K562 (cell line): ENCODE measurements around the gene TLR5. TPM values are rescaled to one million over a fixed set of nuclear protein-coding genes. Genes with fewer than 3 reads are reported as not detected.

Experiments
- BDP1 ChIP-seq: IDR thresholded peaks from 3 replicates; pipeline ENCODE4 v1.6.1; 2011; ENCODE audit not compliant: insufficient read length, insufficient read depth
- CBX8 ChIP-seq: fragments of 200-600 bp; sonication (generic); IDR thresholded peaks from 2 replicates; pipeline ENCODE4 v1.6.1; 2012; ENCODE audit warnings: borderline replicate concordance, mixed run types, low read depth, mild to moderate bottlenecking, moderate library complexity, mixed read lengths, low read length, control low read depth, inconsistent platforms; ENCODE audit not compliant: poor library complexity, severe bottlenecking; ENCODE audit errors: extremely low read depth
- CHD1 ChIP-seq: fragments of 200-600 bp; sonication (generic); IDR thresholded peaks from one replicate; pipeline ENCODE4 v1.6.1; 2012; ENCODE audit warnings: mild to moderate bottlenecking, moderate library complexity, low read length, inconsistent platforms
- FOS ChIP-seq: IDR thresholded peaks from 3 replicates; pipeline ENCODE4 v1.6.1; 2011; ENCODE audit not compliant: insufficient read length; ENCODE audit errors: extremely low read depth
- HDAC2 ChIP-seq: fragments of 450-650 bp; IDR thresholded peaks from 2 replicates; pipeline ENCODE4 v1.6.1; 2016; ENCODE audit warnings: mild to moderate bottlenecking
- MTF1 ChIP-seq: fragments of 250-450 bp; sonication (Bioruptor Pico); IDR thresholded peaks from 2 replicates; pipeline ENCODE4 v1.9.0; 2021; ENCODE audit warnings: moderate library complexity, mild to moderate bottlenecking, inconsistent platforms, borderline replicate concordance
- NFE2L1 ChIP-seq: fragments of 450-650 bp; IDR thresholded peaks from 2 replicates; pipeline ENCODE4 v1.6.1; 2016; ENCODE audit warnings: missing genetic modification characterization, low read depth, mild to moderate bottlenecking, missing compliant biosample characterization, moderate library complexity, borderline replicate concordance
- RB1 ChIP-seq: fragments of 450-650 bp; IDR thresholded peaks from 2 replicates; pipeline ENCODE4 v1.6.1; 2017; ENCODE audit warnings: low read depth, mild to moderate bottlenecking
- RBM14 ChIP-seq: fragments of 200-400 bp; formaldehyde crosslinking; IDR thresholded peaks from 2 replicates; pipeline ENCODE4 v1.6.1; 2018; ENCODE audit warnings: low read depth, mild to moderate bottlenecking, low read length, moderate library complexity, borderline replicate concordance; ENCODE audit not compliant: insufficient read depth
- RFX7 ChIP-seq: fragments of 250-450 bp; sonication (Bioruptor Pico); IDR thresholded peaks from 2 replicates; pipeline ENCODE4 v1.5.1; 2021; ENCODE audit warnings: mild to moderate bottlenecking
- SUPT5H ChIP-seq: fragments of 450-650 bp; IDR thresholded peaks from 2 replicates; pipeline ENCODE4 v1.6.1; 2016
- TAF9B ChIP-seq: fragments of 450-650 bp; IDR thresholded peaks from 2 replicates; pipeline ENCODE4 v1.6.1; 2018; ENCODE audit warnings: mild to moderate bottlenecking; ENCODE audit not compliant: partially characterized antibody
- TEAD1 ChIP-seq, 2 experiments: fragments of 450-650 bp in 1 of 2; sonication (generic) in 1 of 2; formaldehyde crosslinking; IDR thresholded peaks; 2 replicates each; pipeline versions ENCODE4 v1.4.0 to v1.8.0; 2020 to 2022; ENCODE audit warnings: mild to moderate bottlenecking in 2 of 2, missing genetic modification reagents in 1 of 2
- ZNF436 ChIP-seq: fragments of 250-450, 450-650 bp; sonication (Bioruptor Pico); formaldehyde crosslinking; IDR thresholded peaks from 2 replicates; pipeline ENCODE4 v1.7.0; 2020; ENCODE audit warnings: mild to moderate bottlenecking
- ZNF583 ChIP-seq: fragments of 250-450 bp; sonication (Bioruptor Pico); IDR thresholded peaks from 2 replicates; pipeline ENCODE4 v1.4.0; 2020
- ZNF584 ChIP-seq: fragments of 200-800 bp; sonication (Bioruptor generic); IDR thresholded peaks from 2 replicates; pipeline ENCODE4 v1.6.1; 2016; ENCODE audit warnings: low read depth, mild to moderate bottlenecking, missing genetic modification characterization, missing compliant biosample characterization
- ZNF76 ChIP-seq: fragments of 250-450 bp; sonication (Bioruptor Pico); IDR thresholded peaks from 2 replicates; pipeline ENCODE4 v1.4.0; 2020; ENCODE audit warnings: mild to moderate bottlenecking, moderate library complexity, borderline replicate concordance
- polyA plus RNA-seq, 8 experiments: library from polyadenylated mRNA; depleted of rRNA in 4 of 8; stranded (reverse) in 5 of 8; unstranded in 3 of 8; fragments of >200 nt; fragmentation: Nextera tagmentation in 2 of 8; fragmentation: Illumina TruSeq in 1 of 8; extraction: Ambion mirVana in 2 of 8; extraction: Trizol in 1 of 8; gene quantifications; 2 replicates each; pipeline versions ENCODE4 v1.2.1 to v1.2.3, GENCODE V29; 2011 to 2014; ENCODE audit warnings: inconsistent platforms in 1 of 8, missing spikeins in 1 of 8
- total RNA-seq, 7 experiments: library from RNA; depleted of rRNA in 6 of 7; stranded (reverse); fragments of >200 nt in 6 of 7; fragmentation: Illumina TruSeq in 2 of 7; extraction: Trizol in 2 of 7; gene quantifications; 2 replicates each; pipeline versions ENCODE4 v1.2.1 to v1.2.3, GENCODE V29; 2011 to 2021; ENCODE audit warnings: low replicate concordance in 1 of 7
- TF ChIP-seq, protein P1 (sequence below): fragments of 450-650 bp; formaldehyde crosslinking; IDR thresholded peaks from 2 replicates; pipeline ENCODE4 v1.4.0; 2022; ENCODE audit warnings: mild to moderate bottlenecking, moderate library complexity
- TF ChIP-seq, protein P2 (sequence below): sonication (generic); formaldehyde crosslinking; IDR thresholded peaks from 2 replicates; pipeline ENCODE4 v1.8.1; 2023; ENCODE audit warnings: mild to moderate bottlenecking, missing genetic modification reagents
- TF ChIP-seq, protein P3 (sequence below): fragments of 150-350 bp; conservative IDR thresholded peaks from 2 replicates; pipeline ENCODE4 v1.6.1; 2014; ENCODE audit warnings: low read length
- TF ChIP-seq, protein P4 (sequence below): sonication (generic); formaldehyde crosslinking; IDR thresholded peaks from 2 replicates; pipeline ENCODE4 v1.9.0; 2022; ENCODE audit warnings: mild to moderate bottlenecking, missing genetic modification reagents

Gene TLR5
- total and polyA plus RNA-seq, 9 of the 15 experiments (the other 6 are each of a cell fraction or from before 2014, with no cell fraction given), result 0.93 to 7.4 (median 1.9) TPM

DNA sequence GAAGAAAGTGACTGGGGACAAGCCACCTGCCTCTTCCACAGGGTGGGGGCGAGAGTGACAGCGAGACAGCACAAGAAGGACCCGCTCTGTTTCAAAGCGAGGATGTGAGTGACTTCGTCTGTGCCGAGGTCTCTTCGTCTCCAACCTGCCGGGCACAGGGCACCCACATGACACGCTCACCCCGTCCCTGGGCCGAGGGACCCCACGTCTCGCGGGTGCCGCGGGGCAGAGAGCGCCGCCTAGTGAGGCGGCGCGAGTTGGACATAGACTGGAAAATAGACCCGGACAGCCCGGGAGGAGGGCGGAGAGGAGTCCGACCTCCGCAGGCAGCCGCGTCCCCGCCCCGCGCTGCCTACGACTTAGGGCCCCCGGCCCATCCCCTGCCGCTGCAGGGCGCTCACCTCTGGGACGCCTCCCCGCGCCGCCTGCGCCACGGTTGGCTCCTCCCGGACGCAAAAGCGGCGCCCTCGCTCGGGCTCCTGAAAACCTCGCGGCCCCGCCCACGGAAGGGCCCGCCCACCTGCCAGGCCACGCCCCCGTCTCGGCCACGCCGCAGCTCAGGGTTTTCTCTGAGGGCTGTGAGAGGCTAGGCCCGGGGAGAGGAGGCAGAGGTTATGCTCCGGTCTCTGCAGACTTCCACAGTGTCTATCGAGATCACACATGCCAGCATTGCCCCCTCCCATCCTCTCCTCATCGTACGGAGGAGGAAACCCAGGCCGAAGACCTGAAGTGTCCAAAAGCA, at the start of gene TLR5 (continued):
- TF ChIP-seq ZNF584 (CRISPR knock-in tag) (no peak), SUPT5H (peak; percentile 86), RFX7 (CRISPR knock-in tag) (no peak), ZNF583 (CRISPR knock-in tag) (peak; percentile 80), ZNF76 (peak; percentile 76; the same call in 1 of the 2 replicates), RBM14 (no peak), NFE2L1 (tag) (no peak), ZNF436 (CRISPR knock-in tag) (no peak), MTF1 (CRISPR knock-in tag) (no peak), FOS (no peak), CBX8 (no peak), HDAC2 (peak; percentile 66; the same call in 1 of the 2 replicates), BDP1 (no peak), RB1 (peak; percentile 81; the same call in 1 of the 2 replicates), TEAD1 (CRISPR knock-in tag; IDR thresholded peaks at IDR 0.05) (peak in 1 of 2 experiments; percentile 96; a peak in 2 of 4 replicates), CHD1 (no peak), TAF9B (no peak)
- TF ChIP-seq, protein P1, sequence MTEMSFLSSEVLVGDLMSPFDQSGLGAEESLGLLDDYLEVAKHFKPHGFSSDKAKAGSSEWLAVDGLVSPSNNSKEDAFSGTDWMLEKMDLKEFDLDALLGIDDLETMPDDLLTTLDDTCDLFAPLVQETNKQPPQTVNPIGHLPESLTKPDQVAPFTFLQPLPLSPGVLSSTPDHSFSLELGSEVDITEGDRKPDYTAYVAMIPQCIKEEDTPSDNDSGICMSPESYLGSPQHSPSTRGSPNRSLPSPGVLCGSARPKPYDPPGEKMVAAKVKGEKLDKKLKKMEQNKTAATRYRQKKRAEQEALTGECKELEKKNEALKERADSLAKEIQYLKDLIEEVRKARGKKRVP (CRISPR knock-in tag), result peak; percentile 55; the same call in 1 of the 2 replicates
- TF ChIP-seq, protein P2, sequence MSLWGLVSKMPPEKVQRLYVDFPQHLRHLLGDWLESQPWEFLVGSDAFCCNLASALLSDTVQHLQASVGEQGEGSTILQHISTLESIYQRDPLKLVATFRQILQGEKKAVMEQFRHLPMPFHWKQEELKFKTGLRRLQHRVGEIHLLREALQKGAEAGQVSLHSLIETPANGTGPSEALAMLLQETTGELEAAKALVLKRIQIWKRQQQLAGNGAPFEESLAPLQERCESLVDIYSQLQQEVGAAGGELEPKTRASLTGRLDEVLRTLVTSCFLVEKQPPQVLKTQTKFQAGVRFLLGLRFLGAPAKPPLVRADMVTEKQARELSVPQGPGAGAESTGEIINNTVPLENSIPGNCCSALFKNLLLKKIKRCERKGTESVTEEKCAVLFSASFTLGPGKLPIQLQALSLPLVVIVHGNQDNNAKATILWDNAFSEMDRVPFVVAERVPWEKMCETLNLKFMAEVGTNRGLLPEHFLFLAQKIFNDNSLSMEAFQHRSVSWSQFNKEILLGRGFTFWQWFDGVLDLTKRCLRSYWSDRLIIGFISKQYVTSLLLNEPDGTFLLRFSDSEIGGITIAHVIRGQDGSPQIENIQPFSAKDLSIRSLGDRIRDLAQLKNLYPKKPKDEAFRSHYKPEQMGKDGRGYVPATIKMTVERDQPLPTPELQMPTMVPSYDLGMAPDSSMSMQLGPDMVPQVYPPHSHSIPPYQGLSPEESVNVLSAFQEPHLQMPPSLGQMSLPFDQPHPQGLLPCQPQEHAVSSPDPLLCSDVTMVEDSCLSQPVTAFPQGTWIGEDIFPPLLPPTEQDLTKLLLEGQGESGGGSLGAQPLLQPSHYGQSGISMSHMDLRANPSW (CRISPR knock-in tag), result no peak
- TF ChIP-seq, protein P3, sequence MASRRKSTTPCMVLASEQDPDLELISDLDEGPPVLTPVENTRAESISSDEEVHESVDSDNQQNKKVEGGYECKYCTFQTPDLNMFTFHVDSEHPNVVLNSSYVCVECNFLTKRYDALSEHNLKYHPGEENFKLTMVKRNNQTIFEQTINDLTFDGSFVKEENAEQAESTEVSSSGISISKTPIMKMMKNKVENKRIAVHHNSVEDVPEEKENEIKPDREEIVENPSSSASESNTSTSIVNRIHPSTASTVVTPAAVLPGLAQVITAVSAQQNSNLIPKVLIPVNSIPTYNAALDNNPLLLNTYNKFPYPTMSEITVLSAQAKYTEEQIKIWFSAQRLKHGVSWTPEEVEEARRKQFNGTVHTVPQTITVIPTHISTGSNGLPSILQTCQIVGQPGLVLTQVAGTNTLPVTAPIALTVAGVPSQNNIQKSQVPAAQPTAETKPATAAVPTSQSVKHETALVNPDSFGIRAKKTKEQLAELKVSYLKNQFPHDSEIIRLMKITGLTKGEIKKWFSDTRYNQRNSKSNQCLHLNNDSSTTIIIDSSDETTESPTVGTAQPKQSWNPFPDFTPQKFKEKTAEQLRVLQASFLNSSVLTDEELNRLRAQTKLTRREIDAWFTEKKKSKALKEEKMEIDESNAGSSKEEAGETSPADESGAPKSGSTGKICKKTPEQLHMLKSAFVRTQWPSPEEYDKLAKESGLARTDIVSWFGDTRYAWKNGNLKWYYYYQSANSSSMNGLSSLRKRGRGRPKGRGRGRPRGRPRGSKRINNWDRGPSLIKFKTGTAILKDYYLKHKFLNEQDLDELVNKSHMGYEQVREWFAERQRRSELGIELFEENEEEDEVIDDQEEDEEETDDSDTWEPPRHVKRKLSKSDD, result no peak
- TF ChIP-seq, protein P4, sequence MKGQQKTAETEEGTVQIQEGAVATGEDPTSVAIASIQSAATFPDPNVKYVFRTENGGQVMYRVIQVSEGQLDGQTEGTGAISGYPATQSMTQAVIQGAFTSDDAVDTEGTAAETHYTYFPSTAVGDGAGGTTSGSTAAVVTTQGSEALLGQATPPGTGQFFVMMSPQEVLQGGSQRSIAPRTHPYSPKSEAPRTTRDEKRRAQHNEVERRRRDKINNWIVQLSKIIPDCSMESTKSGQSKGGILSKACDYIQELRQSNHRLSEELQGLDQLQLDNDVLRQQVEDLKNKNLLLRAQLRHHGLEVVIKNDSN (CRISPR knock-in tag), result peak; percentile 71
